HG02938 (cell line): ENCODE measurements around the gene SP5.
"Not testable (repeated sequence)": the region's sequence is repeated elsewhere in the genome, so short reads cannot be mapped to it uniquely, and the experiment has no call there.

Source experiments
- ATAC-seq: cut with Tn5 transposase; IDR thresholded peaks from one replicate; pipeline ENCODE4 v1.9.1; 2021; ENCODE audit warnings: mild to moderate bottlenecking, moderate library complexity; ENCODE audit not compliant: unreplicated experiment

The SP5 gene

GRCh38 chr2:170715062-170715931 is at the start of gene SP5:
Gene SP5, plus strand, starts transcription at chr2:170715337. Its CDS starts 176 bp downstream, at chr2:170715513.
- no peak for ATAC-seq

- ATAC-seq, result no peak
These were observed 49.4 kb upstream of the SP5 start for GRCh38 chr2:170665743-170666142.

GRCh38 chr2:170669909-170670308 is 45.2 kb upstream of the SP5 start:
- no peak for ATAC-seq

DNA sequence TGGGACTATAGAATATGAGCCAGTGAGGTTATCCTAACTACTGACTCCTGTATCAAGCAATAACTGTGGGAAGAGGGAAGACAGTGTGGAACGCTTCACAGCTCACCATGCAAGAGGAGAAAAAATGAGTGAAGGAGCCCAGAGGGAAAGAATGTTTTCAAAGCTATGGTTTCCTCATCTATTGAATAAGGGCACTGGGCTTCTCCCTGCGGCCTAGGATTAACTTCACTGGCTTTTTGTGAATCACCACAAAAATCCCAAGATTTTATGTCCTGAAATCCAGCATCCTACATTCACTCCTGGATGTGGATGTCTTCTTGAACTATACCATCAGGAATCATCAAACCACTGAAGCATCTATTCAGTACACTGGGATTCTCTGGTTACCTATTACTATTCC is 44.5 kb upstream of the SP5 start:
- no peak for ATAC-seq

DNA sequence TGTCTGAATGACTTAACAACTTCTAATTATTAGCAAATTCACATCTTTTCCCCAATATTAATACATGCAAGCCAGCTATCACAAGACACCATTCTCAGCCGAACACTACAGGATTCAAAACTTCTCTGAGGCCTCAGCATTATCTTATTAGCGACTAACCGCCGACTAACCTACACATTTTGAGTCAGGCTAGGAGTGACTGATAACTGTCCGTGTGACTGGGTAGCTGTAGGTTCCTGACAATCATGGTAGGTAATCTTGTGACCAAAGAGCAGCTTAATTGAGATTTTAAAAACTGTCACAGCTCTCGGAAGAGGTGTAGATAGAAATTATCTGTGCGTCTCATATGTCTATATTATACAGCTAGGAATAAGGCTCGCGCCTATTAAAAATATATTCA is 44.1 kb upstream of the SP5 start:
- no peak for ATAC-seq

GRCh38 chr2:170674282-170674681 is 40.9 kb upstream of the SP5 start:
- not testable (repeated sequence) for ATAC-seq

DNA sequence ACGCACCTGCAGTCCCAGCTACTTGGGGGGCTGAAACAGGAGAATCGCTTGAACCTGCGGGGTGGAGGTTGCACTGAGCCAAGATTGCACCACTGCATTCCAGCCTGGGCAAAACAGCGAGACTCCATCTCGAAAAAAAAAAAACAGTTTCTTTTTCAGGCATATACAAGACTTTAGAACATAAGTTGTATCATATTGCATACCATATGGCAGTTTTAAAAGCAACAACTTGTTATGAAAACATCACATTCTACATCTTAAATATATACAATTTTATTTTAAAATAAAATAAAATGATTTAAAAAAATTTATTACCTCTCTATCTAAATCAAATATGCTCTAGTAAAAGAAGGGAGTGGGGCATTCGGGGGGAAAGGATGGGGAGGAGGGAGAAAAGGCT is 39.4 kb upstream of the SP5 start:
- no peak for ATAC-seq

DNA sequence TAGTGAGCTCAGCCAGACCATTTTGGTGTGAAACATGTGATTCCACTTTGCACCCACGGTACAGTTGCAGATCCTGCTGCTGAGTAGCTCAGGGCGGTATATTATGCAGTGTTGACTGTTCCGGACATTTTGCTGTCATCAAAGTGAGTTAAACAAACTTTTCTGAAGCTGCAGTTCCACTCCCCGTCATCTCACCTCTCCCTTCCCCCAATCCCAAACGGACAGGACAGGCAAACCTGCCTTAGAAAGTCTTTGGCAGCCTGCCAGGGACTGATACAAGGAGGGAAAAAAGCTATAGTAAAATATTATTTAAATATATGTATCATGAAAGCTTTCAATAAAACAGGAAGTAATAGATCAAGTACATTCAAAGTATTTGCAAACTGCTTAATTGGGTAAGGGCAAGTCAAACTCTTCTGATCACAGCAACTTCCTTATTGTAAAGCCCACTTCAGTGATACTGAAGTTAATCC is 35.5 kb upstream of the SP5 start:
- ATAC-seq, result no peak

DNA sequence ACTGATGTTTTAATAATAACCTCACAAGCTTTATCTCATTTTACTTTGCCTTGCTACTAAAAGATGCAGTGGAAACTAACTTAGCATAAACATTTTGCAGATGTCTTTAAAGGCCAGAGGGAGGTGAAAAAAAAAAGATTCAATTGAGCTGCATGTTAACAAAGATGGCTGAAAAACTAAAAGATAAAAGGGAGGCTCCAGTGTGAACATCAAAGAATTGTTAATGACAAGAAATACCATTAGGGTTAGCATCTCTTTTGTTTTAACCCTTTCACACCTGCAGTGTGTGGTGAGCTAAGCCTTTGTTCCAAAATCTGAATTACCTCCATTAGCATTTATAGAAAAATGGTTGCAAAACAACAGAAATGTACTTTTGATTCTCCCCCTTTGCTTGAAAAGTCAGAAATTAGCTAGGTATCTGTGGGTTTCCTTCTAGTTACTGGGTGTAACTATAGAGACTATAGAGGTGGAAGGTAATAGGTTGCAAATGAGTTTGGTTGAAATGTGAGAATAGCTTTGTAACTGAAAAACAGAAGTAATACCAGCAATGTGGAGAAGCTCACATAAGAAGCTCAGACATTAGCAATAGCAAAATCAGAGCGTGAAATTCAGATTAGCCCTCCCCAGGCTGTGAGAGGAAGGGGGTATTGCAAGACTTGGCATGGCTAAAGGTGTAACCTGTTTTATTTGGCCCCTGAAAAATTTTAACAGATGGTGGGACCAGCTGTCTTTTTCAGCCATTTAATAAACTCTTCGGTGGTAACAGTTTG is 34.8 kb upstream of the SP5 start:
- peak; percentile 87 for ATAC-seq

DNA sequence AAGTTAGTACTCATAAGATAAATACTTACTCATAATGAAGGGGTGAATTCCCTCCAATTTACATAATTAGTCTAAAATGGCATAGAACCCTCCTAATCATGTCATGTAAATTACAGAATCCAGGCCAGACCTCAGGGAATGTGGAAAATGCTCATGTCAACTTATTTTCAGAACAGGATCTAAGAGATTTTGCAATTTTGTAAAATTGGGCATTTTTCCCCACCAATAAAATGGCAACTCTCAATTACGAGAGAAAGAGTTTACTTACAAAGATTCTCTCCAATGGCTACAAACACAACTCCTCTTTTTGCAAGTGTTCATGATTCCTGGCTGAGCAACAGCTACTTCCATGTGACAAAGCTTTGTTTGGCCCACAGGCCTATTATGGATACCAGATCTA is 33.8 kb upstream of the SP5 start:
- ATAC-seq, result no peak

DNA sequence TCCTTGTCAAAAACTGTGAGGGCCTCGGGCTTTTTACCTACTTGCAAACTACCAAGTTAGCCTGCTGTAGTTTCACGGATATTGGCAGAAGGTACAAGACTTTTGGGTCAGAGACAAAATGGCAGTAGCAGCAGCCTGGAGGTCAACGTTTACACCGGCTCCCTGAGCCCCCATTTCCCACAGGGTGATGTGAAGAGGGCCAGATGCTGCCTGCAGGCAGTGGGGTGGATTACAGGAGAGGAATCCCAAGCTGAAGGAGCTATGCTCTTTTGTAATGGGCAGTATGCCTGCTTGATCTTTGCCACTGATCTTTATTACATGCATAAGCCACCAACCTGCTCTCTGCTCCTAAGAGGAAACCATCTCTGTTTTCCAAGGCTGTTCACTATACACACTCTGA is 29.5 kb upstream of the SP5 start:
- ATAC-seq, result no peak

DNA sequence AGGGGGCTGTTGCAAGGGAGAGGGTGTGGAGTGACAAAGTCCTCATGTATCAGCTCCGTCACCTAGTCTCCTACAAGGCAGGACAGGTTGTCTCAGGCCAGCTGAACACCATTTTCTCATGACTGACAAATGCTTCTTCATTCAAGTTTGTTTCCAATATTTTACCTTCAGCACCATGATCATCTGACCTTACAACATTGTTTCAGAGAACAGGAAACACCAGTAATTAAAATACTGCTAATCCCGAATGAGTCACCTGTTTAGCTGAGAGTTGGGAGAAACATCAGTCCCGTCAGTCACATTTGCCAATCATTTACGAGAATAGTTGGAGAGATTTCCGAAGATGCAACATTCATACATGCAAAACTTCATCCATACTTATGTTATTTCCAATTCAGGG is 25.7 kb upstream of the SP5 start:
- no peak for ATAC-seq

DNA sequence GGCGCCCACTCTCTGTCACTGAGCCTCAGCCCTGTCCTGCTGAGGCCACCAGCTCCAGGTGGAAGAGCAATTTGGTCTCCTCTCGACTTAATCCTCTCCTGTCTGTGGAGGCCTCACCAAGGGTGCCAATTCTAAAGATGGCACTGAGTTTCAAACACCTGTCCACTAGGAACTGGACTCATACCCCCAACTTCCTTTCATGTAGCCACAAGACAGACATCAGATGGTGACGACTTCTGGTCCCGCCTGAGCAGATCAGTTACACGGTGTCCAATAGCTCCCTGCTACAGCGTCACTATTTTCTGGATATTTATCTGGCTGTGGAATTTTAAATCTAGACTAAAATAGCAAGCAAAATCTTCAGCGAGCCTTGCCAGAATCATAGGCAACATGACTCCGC is 24.5 kb upstream of the SP5 start:
- ATAC-seq, result no peak

DNA sequence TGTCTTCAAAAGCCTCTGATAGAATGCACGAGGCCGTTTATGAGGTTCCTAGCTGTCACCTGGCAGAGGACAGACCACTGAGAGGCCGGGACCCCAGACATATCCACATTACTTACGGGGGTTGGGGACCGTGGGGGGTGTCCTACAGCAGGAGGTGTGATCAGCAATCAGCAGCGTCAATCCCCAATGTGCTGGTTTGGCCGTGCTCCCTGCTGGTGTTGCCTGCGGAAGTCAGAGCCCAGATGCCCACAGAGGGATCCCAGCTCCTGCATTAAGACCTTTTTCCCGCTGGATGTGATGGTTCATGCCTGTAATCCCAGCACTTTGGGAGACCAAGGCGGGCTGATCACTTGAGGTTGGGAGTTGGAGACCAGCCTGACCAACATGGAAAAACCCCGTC is 20.8 kb upstream of the SP5 start:
- no peak for ATAC-seq

- ATAC-seq, result no peak
These were observed 19.4 kb upstream of the SP5 start for GRCh38 chr2:170695521-170696410.

DNA sequence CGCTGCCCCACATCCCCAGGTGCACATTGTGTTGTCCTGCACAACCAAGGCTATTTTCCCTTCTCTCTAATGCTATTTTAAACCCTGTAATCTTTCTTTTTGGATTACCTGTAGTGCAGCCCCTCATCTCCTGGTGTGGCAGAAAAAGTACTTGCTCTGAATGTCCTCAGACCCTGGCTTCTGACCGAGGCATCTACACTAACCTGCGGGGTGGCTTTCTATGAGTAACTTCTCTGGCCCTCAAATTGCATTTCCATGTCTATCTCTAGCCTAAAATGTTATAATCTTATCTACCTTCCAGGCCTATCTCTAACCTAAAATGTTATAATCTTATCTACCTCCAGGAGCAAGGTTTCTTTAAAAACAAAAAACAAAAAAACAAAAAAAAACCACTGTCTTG is 18.2 kb upstream of the SP5 start:
- no peak for ATAC-seq

- ATAC-seq, result no peak
These were observed 14.1 kb upstream of the SP5 start for GRCh38 chr2:170701011-170701410.

- ATAC-seq, result no peak
These were observed 11.2 kb upstream of the SP5 start for GRCh38 chr2:170703776-170704476.

DNA sequence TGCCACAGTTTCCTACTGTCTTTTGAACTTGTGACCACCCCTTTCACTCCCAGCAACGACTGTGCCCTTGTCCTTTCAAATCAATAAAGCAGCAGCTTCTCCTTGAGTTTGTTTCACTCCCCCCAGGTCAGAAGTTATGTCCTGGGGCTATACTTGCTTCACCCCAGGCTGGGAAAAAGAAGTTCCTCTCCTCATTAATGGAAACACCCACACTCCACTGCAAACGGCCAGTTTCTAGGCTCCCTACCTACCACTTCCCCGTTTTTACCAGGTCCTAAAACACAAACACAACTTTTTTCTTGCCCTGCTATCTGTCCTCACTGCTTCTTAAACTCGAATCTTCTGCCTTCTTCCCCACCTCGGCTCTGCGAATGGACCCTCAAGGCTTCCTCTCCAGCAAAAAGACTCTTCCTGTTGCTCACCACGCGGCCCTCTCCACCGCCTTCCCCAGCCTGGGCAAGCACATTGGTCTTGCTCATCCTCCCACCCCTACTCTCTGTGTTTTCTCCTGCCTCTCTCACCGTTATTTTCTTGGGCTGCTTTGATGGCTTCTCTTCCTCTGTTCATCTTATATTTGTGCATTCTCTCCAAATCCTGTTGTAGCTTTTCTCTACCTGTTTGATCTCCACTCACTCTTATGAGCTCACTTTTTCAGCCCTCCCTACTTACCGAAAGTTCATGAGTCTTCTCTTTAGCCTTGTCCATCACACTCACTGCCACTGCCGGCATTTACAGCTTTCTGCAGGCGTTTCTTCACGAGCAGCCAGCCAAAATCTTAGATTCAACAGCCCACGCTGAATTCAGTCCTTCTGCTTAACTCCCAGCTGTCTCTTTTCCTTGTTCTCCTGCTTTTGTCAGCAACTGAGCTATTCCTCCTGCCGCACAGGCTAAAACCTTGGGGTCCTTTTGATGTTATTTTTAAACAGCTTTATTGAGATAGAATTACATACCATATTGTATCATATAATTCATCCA is 7.0 kb upstream of the SP5 start:
- ATAC-seq, result no peak
